ENCODE data around the gene PRKCQ.

DNA sequence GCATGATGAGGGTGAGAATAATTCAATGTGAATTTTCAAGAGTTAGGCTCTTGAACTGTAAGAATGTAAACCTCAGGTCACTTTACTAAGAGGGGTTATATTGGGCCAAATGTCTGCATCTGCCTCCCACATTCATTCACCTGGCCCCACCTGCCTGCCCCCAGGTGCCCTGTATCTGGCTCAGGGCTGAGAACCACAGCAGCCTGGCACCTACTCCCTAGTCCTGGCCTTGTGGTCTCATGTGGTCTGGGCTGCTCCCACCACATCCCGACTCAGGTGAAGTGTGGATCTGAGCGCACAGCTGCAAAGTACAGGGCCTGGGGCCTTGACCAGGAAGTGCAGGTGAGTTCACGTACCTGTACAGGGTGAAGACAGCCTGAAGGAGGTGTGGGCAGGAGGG is 195.2 kb downstream of the PRKCQ start:
- TF ChIP-seq POLR2A (IDR thresholded peaks at IDR 0.05): no peak
- TF ChIP-seq CTCF (IDR thresholded peaks at IDR 0.05): no peak

Data from Peyer's patch (tissue), 4 donors.